GM18951 (cell line): ENCODE data around the gene PTPN2.
"Not testable (repeated sequence)": the region's sequence is repeated elsewhere in the genome, so short reads cannot be mapped to it uniquely, and the experiment has no call there.

Experiments used
- POLR2A ChIP-seq: IDR thresholded peaks from 4 replicates; pipeline ENCODE4 v1.6.1; 2011; ENCODE audit warnings: mild to moderate bottlenecking; ENCODE audit not compliant: insufficient read length, insufficient read depth; ENCODE audit errors: extremely low read depth
- in situ Hi-C: fragments of 300-500 bp; cut with MboI; formaldehyde crosslinking; loops from one replicate; pipeline ENCODE4 v1.12.0; 2022; ENCODE audit warnings: low sequenced_read_pairs, mixed read lengths, inconsistent platforms; ENCODE audit not compliant: unreplicated experiment

The PTPN2 gene

DNA sequence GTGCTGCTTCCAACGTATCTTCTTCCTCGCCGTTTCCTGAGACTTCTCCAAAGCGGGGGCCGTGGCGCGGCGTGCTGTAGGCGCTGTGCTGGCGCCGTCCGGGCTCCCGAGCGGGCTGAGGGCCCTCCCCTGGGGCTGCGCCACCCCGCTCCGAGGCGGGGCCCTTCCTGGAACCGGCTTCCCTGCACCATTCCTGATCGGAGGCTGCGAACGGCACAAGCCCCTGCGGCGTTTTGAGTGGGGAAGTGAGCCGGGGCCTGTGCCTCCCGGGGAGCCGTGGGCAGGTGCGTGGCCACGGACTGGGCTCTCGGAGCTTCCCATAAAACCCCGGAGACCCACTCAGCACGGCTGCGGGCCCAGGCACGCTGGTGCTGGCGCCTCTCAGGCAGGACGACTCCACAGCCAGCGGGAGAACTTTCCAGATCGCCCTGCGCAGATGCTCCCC, 106.5 kb downstream of the PTPN2 start:
- in situ Hi-C loops, result no loop called here
- no peak for TF ChIP-seq POLR2A

DNA sequence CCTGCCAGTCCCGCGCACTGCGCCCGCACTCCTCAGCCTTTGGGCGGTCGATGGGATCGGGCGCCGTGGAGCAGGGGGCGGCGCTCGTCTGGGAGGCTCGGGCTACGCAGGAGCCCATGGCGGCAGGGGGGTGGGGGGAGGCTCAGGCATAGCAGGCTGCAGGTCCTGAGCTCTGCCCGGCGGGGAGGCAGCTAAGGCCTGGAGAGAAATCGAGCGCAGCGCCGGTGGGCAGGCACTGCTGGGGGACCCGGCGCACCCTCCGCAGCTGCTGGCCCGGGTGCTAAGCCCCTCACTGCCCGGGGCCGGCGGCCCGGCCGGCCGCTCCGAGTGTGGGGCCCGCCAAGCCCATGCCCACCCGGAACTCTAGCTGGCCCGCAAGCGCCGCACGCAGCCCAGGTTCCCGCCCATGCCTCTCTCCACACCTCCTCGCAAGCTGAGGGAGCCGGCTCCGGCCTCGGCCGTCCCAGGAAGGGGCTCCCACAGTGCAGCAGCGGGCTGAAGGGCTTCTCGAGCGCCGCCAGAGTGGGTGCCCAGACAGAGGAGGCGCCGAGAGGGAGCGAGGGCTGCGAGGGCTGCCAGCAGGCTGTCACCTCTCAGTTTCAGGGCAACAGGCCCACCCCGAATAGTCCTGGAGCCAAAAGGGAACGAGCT, 107.1 kb downstream of the PTPN2 start:
- in situ Hi-C loops, result no loop called here
- no peak for TF ChIP-seq POLR2A

DNA sequence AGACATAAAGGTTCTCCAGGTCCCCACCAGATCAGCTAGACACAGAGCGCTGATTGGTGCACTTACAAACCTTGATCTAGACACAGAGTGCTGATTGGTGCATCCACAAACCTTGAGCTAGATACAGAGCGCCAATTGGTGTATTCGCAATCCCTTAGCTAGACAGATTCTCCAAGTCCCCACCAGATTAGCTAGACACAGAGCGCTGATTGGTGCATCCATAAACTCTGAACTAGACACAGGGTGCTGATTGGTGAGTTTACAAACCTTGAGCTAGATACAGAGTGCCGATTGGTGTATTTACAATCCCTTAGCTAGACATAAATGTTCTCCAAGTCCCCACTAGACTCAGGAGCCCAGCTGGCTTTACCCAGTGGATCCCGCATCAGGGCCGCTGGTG, 107.6 kb downstream of the PTPN2 start:
- in situ Hi-C loops, result not testable (repeated sequence)

DNA sequence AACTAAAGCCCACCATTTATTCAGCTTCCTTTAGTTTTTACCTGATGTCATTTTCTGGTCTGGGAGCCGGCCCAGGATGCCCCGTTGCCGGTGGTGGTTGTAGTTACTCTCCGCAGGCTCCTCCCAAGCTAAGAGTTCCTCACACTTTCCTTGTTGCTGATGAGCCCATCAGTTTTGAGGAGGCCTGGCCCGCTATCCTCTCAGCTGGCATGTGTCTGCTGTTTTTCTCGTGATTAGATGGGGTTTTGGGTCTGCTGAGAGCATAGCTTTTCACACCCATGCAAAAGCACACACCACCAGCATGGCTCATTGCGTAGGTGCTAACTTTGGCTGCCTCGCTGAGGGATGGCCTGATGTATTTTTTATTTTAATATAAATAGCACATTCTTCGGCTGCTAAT, 109.1 kb downstream of the PTPN2 start:
- in situ Hi-C loops, result no loop called here
- no peak for TF ChIP-seq POLR2A

DNA sequence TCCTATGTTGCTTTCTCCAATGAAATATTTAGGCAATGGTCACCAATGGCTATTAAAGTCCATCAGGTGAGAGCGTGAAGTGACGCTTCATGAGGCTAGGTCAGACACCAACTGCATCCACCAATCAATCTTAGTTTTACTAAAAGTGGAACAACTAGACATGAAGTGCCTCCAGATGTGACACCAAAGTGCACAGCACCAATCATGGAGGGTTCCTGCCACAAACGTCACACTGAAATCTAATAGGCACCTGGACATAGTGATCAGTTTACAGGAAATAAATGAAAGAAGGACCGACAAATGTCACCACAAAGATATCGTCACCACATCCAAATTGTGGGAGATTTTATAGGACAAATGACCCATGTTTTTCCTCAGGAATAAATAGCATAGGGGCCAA, 110.7 kb downstream of the PTPN2 start:
- in situ Hi-C loops, result no loop called here
- no peak for TF ChIP-seq POLR2A

DNA sequence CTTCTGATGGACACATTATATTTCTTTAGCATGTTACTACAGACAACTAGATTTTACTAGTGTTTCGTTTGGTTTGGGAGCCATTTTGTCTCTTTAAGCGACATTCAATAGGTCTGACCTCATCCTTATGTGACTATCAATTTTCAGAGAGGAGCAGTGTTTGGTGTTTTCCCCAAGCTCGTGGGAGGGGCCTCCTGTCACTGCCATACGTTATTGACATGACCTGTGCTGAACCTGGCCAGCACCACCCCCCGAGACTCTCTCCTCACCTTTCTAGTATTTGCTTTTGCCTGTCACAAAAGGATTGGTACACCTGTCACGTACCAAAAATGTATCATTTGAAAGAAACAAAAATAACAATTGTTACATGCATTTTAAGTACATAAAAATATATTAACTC, 111.9 kb downstream of the PTPN2 start:
- in situ Hi-C loops, result no loop called here
- no peak for TF ChIP-seq POLR2A

DNA sequence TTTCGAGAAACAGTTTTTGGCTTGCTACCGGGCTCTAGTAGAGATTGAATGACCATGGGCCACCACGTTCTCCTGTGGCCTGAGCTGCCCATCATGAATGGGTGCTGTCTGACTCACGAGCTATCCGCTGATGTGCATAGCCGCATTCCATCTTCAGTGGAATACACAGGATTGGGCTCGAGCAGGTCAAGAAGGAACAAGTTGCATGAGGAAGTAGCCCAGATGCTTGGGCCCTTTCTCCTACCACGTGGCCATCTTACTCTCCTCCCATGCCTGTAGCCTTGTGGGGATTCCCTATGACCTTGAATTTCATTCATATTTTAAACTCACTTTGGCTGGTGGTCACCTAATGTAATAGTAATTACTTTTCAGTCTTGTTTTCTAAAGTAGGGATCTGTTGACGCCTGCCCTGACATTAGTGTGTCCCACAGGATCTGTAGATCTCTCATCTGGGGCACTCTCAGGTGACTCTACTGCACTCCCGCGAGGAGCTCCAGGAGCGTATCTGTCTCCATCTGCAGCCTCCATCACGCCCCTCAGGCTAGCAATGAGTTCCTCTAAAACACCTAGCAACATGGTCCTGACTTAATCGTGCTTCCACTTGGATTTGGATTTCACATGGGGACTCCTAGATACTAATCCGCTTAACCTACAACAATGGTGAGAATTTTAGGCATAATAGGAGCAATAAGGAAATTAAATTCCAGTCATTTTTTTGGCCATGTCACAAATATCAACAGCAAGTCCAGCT, 113.4 kb downstream of the PTPN2 start:
- TF ChIP-seq POLR2A, result no peak
- in situ Hi-C loops, result no loop called here

DNA sequence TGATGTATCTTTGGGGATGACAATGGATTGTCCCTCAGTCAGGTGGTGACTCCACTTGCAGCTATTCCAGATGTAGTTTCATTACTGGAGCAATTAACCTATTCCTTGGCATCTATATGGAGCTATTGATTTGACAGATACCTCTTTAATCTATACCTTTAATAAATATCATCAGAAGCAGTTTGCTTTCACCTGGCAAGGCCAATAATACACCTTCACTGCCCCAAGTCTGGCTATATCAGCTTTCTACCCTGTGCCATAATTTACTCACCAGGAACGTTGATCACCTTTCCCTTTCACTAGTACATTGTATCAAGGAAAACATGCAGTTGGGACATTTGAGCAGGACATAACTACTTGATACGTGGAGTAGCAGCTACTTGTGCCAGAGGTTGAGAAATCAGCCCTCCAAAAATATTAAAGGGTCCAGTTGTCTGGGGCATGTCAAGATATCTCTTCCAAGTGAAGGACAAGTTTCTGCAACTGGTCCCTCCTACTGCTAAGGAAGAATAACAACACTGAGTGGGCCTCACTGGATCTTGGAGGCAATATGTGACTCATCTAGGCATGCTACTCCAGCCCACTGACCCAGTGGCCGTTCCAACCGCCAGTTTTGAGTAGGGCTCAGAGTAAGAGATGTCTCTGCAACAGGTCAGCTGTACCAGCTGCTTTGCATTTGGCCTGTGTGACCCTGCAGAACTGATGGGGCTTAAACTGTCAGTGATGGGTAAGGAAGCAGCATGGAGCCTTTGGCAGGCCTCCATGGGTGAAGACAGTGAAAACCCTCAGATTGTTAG, 114.2 kb downstream of the PTPN2 start:
- in situ Hi-C loops, result no loop called here
- no peak for TF ChIP-seq POLR2A

DNA sequence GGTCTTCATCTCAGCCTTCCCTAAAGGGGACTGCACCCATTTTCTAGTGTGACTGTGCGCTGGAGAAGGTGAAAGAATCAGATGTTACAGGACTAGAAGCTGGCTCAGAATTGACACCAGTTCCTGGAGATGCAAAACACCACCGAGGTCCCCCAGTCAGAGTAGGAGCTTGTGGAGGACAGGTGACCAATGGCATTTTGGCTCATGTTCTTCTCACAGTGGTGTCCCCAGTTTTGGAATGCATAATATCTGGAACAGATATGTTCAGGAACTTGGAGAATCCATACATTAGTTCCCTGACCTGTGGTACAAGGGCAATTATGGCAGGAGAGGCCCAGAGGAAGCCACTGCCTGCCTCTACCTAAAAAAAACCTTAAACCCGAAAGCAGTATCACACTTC, 114.9 kb downstream of the PTPN2 start:
- in situ Hi-C loops, result no loop called here

DNA sequence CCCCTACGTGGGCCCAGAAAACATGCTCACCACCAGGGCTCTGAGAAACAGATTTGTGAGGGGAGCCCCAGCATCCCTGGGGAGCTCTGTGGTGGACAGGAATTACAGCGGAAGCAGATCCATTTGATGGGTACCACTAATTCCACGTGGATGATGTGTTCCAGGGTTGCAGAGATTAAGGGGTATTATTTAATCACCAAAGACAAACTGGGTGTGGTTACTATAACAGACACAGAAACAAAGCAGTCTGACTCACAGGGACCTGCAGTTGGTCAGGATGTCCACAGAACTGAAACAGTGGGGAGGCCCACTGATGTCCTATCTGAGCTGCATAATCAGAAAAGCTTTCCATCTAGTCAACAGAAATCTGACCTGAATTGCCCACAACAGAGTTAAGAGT, 115.4 kb downstream of the PTPN2 start:
- no peak for TF ChIP-seq POLR2A
- in situ Hi-C loops, result no loop called here

More for the DNA sequence above, 114.9 kb downstream of the PTPN2 start:
- no peak for TF ChIP-seq POLR2A

DNA sequence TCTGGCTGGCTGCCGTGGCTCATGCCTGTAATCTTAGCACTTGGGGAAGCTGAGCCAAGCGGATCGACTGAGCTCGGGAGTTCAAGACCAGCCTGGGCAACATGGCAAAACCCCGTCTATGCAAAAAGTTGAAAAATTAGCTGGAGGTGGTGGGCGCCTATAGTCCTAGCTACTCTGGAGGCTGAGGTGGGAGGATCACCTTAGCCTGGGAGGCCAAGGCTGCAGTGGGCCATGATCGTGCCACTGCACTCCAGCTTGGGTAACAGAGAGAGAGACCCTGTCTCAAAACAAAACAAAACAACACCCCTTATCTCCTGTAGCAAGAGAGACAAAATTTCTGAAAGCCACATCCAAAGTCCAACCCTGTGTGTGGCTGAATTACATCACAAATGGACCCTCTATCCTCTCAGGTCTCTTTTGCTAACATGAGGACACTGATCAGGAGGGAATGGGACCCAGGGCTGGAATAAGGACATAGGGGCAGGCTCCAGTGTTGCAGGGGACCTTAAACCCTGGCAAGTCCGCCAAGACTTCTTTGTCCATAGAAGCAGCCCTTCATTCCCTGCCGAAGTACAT, 116.4 kb downstream of the PTPN2 start:
- no peak for TF ChIP-seq POLR2A
- in situ Hi-C loops, result no loop called here

DNA sequence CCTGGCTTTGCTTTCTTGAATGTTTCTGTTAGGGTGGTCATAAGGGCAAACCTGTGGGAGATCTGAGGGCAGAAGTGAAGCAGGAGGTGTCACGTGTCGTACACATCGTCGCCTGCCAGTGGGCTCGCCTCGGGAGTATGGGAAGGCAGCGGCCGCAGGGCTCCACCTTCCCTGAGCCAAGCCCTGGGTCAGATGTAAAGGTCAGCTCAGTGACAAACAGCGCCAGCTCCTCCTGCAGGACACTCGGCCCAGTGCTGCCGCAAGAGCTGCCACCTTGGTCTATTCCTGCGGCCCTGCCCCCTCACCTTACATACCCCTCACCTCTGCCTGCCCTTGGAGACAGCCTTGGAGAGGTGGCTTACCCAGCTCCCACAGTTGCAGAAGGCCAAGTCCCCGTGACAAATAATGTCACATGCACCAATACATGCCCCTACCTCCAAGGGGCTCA, 117.0 kb downstream of the PTPN2 start:
- in situ Hi-C loops, result no loop called here
- TF ChIP-seq POLR2A, result no peak

DNA sequence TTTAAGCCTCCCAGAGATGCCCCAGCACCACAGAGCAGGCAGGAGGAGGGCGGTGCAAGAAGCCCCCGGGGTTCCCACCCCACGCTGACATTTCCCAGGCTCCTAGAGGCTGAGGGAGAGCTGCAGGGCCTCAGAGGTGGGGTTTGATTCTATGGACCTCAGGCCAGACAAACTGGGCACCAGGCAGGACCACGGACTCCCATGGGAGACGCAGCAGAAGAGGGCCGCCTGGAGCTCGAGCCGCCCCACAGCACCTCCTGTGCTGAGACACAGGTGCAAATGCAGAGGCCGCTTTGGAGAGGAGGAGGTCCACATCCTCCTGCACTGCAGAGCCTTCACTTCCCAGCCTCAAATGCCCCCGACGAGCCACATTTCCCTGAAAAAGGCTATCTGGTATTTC, 118.5 kb downstream of the PTPN2 start:
- in situ Hi-C loops, result no loop called here

More for the DNA sequence above, 118.5 kb downstream of the PTPN2 start:
- TF ChIP-seq POLR2A, result no peak
